K562 (cell line): ENCODE results near the gene COQ5. TPM values are rescaled to one million over a fixed set of nuclear protein-coding genes. Genes with fewer than 3 reads are reported as not detected.

Experiments used
- ATAC-seq: fragments of 200-7000 bp; cut with Tn5 transposase; 3 replicates; pipeline ENCODE4 v1.9.1; 2020; ENCODE audit warnings: moderate library complexity
- BruUV-seq: library from RNA; stranded (reverse); fragments of 400-500 nt; replicated peaks from 2 replicates; lab custom pipeline; 2021; lab: Mats Ljungman, UMichigan
- CTCF ChIA-PET: fragments of 300-600 bp; formaldehyde crosslinking; extraction: SDS; loops from one replicate; lab custom pipeline; 2021; ENCODE audit warnings: low intra/inter-chr PET ratio; lab: Yijun Ruan, JAX
- POLR2A ChIA-PET: fragments of 300-600, 350-650 bp; sonication (Branson Sonifier 250); formaldehyde crosslinking; extraction: SDS; loops from one replicate; lab custom pipeline; 2021; ENCODE audit warnings: antibody characterized with exemption, inconsistent platforms; lab: Yijun Ruan, JAX
- DNase-seq, 4 experiments: peaks; one replicate each; pipeline versions ENCODE4 v3.0.0 to v3.0.0-alpha.2; 2011 to 2018; ENCODE audit warnings: low spot score in 3 of 4, mixed read lengths in 3 of 4; ENCODE audit errors: extremely low read depth in 1 of 4
- FAIRE-seq: peaks from 2 replicates; lab custom pipeline; 2011; peaks lifted over from hg19 to GRCh38; lab: Jason Lieb, UNC
- H2AFZ ChIP-seq: 2 replicates; pipeline ENCODE4 v1.6.0; 2011; ENCODE audit warnings: low read depth, low read length, control low read depth, inconsistent platforms
- H3K27ac ChIP-seq: fragments of 200-600 bp; 3 replicates; pipeline ENCODE4 v1.8.0; 2011; ENCODE audit warnings: low read depth, mild to moderate bottlenecking, control low read depth, inconsistent platforms, low read length, moderate library complexity, mixed read lengths; ENCODE audit errors: extremely low read depth
- H3K27me3 ChIP-seq, 2 experiments: fragments of 300-600 bp in 1 of 2; 2 replicates in 1 of 2; 3 replicates in 1 of 2; pipeline versions ENCODE4 v1.6.0 to v1.8.0; 2011; ENCODE audit warnings: inconsistent platforms in 2 of 2, low read length in 2 of 2, mild to moderate bottlenecking in 1 of 2, mixed read lengths in 1 of 2, moderate library complexity in 1 of 2; ENCODE audit not compliant: control insufficient read depth in 2 of 2, insufficient read depth in 2 of 2
- H3K36me3 ChIP-seq: fragments of 300-600 bp; 3 replicates; pipeline ENCODE4 v1.8.0; 2011; ENCODE audit warnings: mild to moderate bottlenecking, low read length, inconsistent platforms; ENCODE audit not compliant: control insufficient read depth, insufficient read depth
- H3K4me1 ChIP-seq, 2 experiments: fragments of 200-600 bp in 1 of 2; replicated peaks in 1 of 2; 2 replicates in 1 of 2; 3 replicates in 1 of 2; pipeline versions ENCODE4 v1.5.1 to v1.8.0; 2011; ENCODE audit warnings: inconsistent platforms in 2 of 2, low read length in 2 of 2, mild to moderate bottlenecking in 1 of 2, mixed read lengths in 1 of 2, moderate library complexity in 1 of 2; ENCODE audit not compliant: control insufficient read depth in 2 of 2, insufficient read depth in 2 of 2
- H3K4me2 ChIP-seq: 2 replicates; pipeline ENCODE4 v1.6.1; 2011; ENCODE audit warnings: low read length, control low read depth, inconsistent platforms, mixed read lengths; ENCODE audit not compliant: insufficient read depth
- H3K4me3 ChIP-seq: fragments of 200-600 bp; sonication (generic), shearing (Covaris generic); 2 replicates; pipeline ENCODE4 v1.5.1; 2016; ENCODE audit warnings: control low read depth, inconsistent platforms
- H3K79me2 ChIP-seq: fragments of 200-600 bp; 3 replicates; pipeline ENCODE4 v1.8.0; 2011; ENCODE audit warnings: low read length, inconsistent platforms; ENCODE audit not compliant: control insufficient read depth, insufficient read depth
- H3K9ac ChIP-seq, 2 experiments: 2 replicates each; pipeline versions ENCODE4 v1.6.0 to v1.6.1; 2011; ENCODE audit warnings: low read depth in 2 of 2, low read length in 2 of 2, control low read depth in 1 of 2, inconsistent platforms in 1 of 2, mild to moderate bottlenecking in 1 of 2, mixed read lengths in 1 of 2; ENCODE audit not compliant: insufficient read depth in 1 of 2
- H3K9me1 ChIP-seq: one replicate; pipeline ENCODE4 v1.6.0; 2011; ENCODE audit warnings: inconsistent platforms, mild to moderate bottlenecking, low read length, moderate library complexity; ENCODE audit not compliant: control insufficient read depth, insufficient read depth
- H3K9me3 ChIP-seq: replicated peaks from 2 replicates; pipeline ENCODE4 v1.5.1; 2011; ENCODE audit warnings: low read depth, low read length, inconsistent platforms; ENCODE audit not compliant: control insufficient read depth, insufficient read depth
- H4K20me1 ChIP-seq: replicated peaks from 2 replicates; pipeline ENCODE4 v1.6.1; 2011; ENCODE audit warnings: low read length, inconsistent platforms, mixed read lengths; ENCODE audit not compliant: control insufficient read depth, insufficient read depth
- ATF1 ChIP-seq, 2 experiments: fragments of 450-650 bp in 1 of 2; IDR thresholded peaks; 2 replicates each; pipeline ENCODE4 v1.6.1; 2016; ENCODE audit warnings: missing compliant biosample characterization in 1 of 2, missing genetic modification characterization in 1 of 2
- ATF7 ChIP-seq: fragments of 450-650 bp; IDR thresholded peaks from 2 replicates; pipeline ENCODE4 v1.7.1; 2014; ENCODE audit warnings: mild to moderate bottlenecking, moderate library complexity
- CREB1 ChIP-seq, 2 experiments: sonication (generic) in 1 of 2; formaldehyde crosslinking in 1 of 2; IDR thresholded peaks; 2 replicates each; pipeline versions ENCODE4 v1.6.1 to v1.8.0; 2012 to 2022; ENCODE audit warnings: inconsistent platforms in 1 of 2, mild to moderate bottlenecking in 1 of 2, missing genetic modification reagents in 1 of 2, moderate library complexity in 1 of 2
- CTBP1 ChIP-seq: fragments of 450-650 bp; IDR thresholded peaks from 2 replicates; pipeline ENCODE4 v1.6.1; 2016; ENCODE audit warnings: borderline replicate concordance
- CXXC5 ChIP-seq: fragments of 250-450 bp; sonication (Bioruptor Pico); IDR thresholded peaks from 2 replicates; pipeline ENCODE4 v1.8.0; 2022; ENCODE audit warnings: inconsistent platforms, mild to moderate bottlenecking, moderate library complexity
- FIP1L1 ChIP-seq: fragments of 200-400 bp; formaldehyde crosslinking; IDR thresholded peaks from 2 replicates; pipeline ENCODE4 v1.6.1; 2018; ENCODE audit warnings: mild to moderate bottlenecking, low read depth, low read length; ENCODE audit not compliant: poor library complexity, severe bottlenecking
- FOS ChIP-seq: IDR thresholded peaks from 3 replicates; pipeline ENCODE4 v1.6.1; 2011; ENCODE audit not compliant: insufficient read length; ENCODE audit errors: extremely low read depth
- GABPB2 ChIP-seq: fragments of 250-450 bp; sonication (Bioruptor Pico); conservative IDR thresholded peaks from 2 replicates; pipeline ENCODE4 v1.5.1; 2021; ENCODE audit warnings: mild to moderate bottlenecking
- MAFF ChIP-seq: IDR thresholded peaks from 2 replicates; pipeline ENCODE4 v1.6.1; 2012; ENCODE audit warnings: low read length, improper control_type of control experiment
- MAX ChIP-seq: sonication (generic); formaldehyde crosslinking; IDR thresholded peaks from 2 replicates; pipeline ENCODE4 v1.9.0; 2022; ENCODE audit warnings: mild to moderate bottlenecking, missing genetic modification reagents
- PML ChIP-seq: IDR thresholded peaks from 2 replicates; pipeline ENCODE4 v1.6.1; 2012; ENCODE audit warnings: low read length, inconsistent platforms
- RFX7 ChIP-seq: fragments of 250-450 bp; sonication (Bioruptor Pico); IDR thresholded peaks from 2 replicates; pipeline ENCODE4 v1.5.1; 2021; ENCODE audit warnings: mild to moderate bottlenecking
- ZNF239 ChIP-seq: fragments of 250-450 bp; sonication (Bioruptor Pico); IDR thresholded peaks from 2 replicates; pipeline ENCODE4 v1.4.0; 2020; ENCODE audit warnings: mild to moderate bottlenecking
- ZNF398 ChIP-seq: fragments of 250-450 bp; sonication (Bioruptor Pico); IDR thresholded peaks from 2 replicates; pipeline ENCODE4 v1.8.0; 2021; ENCODE audit warnings: moderate library complexity, mild to moderate bottlenecking, inconsistent platforms
- WGBS: fragments of 100-300 bp; shearing (Covaris generic); methylation state at CpG from one replicate; pipeline ENCODE4 v1.1.6; 2016; ENCODE audit warnings: low coverage, mixed read lengths; ENCODE audit not compliant: insufficient coverage; ENCODE audit errors: missing lambda C conversion rate; 5-methylcytosine and 5-hydroxymethylcytosine counted together
- in situ Hi-C: fragments of 300-500 bp; cut with MboI; formaldehyde crosslinking; loops from 4 replicates; pipeline ENCODE4 v1.15.0; 2018; ENCODE audit warnings: inconsistent platforms, mixed read lengths
- intact Hi-C: fragments of 100-400 bp; cut with micrococcal nuclease; formaldehyde crosslinking; loops from 2 replicates; pipeline ENCODE4 v1.14.2; 2022
- polyA plus RNA-seq, 8 experiments: library from polyadenylated mRNA; depleted of rRNA in 4 of 8; stranded (reverse) in 5 of 8; unstranded in 3 of 8; fragments of >200 nt; fragmentation: Nextera tagmentation in 2 of 8; fragmentation: Illumina TruSeq in 1 of 8; extraction: Ambion mirVana in 2 of 8; extraction: Trizol in 1 of 8; gene quantifications; 2 replicates each; pipeline versions ENCODE4 v1.2.1 to v1.2.3, GENCODE V29; 2011 to 2014; ENCODE audit warnings: inconsistent platforms in 1 of 8, missing spikeins in 1 of 8
- total RNA-seq, 7 experiments: library from RNA; depleted of rRNA in 6 of 7; stranded (reverse); fragments of >200 nt in 6 of 7; fragmentation: Illumina TruSeq in 2 of 7; extraction: Trizol in 2 of 7; gene quantifications; 2 replicates each; pipeline versions ENCODE4 v1.2.1 to v1.2.3, GENCODE V29; 2011 to 2021; ENCODE audit warnings: low replicate concordance in 1 of 7

The COQ5 gene
- total and polyA plus RNA-seq, 9 of the 15 experiments (the other 6 are each of a cell fraction or from before 2014, with no cell fraction given) = 19.2 to 59.7 (median 30.4) TPM

GRCh38 chr12:120534703-120535655 lies 6.0 kb upstream of the COQ5 start:
- Histone ChIP-seq H3K4me1 (peaks cover 27 to 38% of the 10 kb centered on the region in 2 experiments), H3K36me3 (peaks cover 38% of the 10 kb centered on the region), H3K9ac (peak overlapping the region; percentile 91 to 96), H3K9me3 (no peaks in the 10 kb centered on the region), H4K20me1 (peaks cover 48% of the 10 kb centered on the region), H2AFZ (peak overlapping the region; percentile 99), H3K79me2 (peaks cover 57% of the 10 kb centered on the region), H3K4me3 (peak overlapping the region; percentile 99), H3K27ac (peak overlapping the region; percentile 90), H3K9me1 (no peaks in the 10 kb centered on the region), H3K4me2 (peak overlapping the region; percentile 98), H3K27me3 (no peaks in the 10 kb centered on the region)
- ChIA-PET CTCF (interaction anchor here (0.7 kb wide), 1 partner anchor 1238 kb away, joined by 4 read pairs; no protein-coding TSS in a partner anchor), POLR2A (interaction anchor here (0.9 to 1.6 kb wide), 8 partner anchors 9 to 244 kb away, joined by 3 to 5 read pairs (median 4); partner anchors contain the start of genes DYNLL1 and POP5)
- DNase-seq (peak; percentile 62 to 81 (median 71)), FAIRE-seq (peak; percentile 94), ATAC-seq (peak; percentile 86)
- intact Hi-C loops = no loop called here
- 3% methylated on average over 33 of the region's 52 CpGs for WGBS
- BruUV-seq = no TSS peak
- in situ Hi-C loops = no loop called here
- TF ChIP-seq CTBP1 (0 out of 2 replicates have a peak, but pooled peaks have one; percentile 9), MAFF (peak; percentile 11; the same call in 1 of the 2 replicates), FOS (no peak), GABPB2 (CRISPR knock-in tag) (no peak), ATF1 (CRISPR knock-in tag; IDR thresholded peaks at IDR 0.05) (no peak), ATF1 (tag; IDR thresholded peaks at IDR 0.05) (peak; percentile 15; the same call in 1 of the 2 replicates), CREB1 (IDR thresholded peaks at IDR 0.05) (no peak), CREB1 (CRISPR knock-in tag; IDR thresholded peaks at IDR 0.05) (0 out of 2 replicates have a peak, but pooled peaks have one; percentile 14), ATF7 (no peak), CXXC5 (peak; percentile 51), PML (peak; percentile 73), MAX (CRISPR knock-in tag) (peak; percentile 55; the same call in 1 of the 2 replicates), ZNF398 (CRISPR knock-in tag) (no peak), RFX7 (CRISPR knock-in tag) (no peak), ZNF239 (CRISPR knock-in tag) (no peak), FIP1L1 (peak; percentile 56)
